HG03103 (cell line): Measurements from ENCODE around the gene PSMD14.

Experiments used
- ATAC-seq: cut with Tn5 transposase; IDR thresholded peaks from one replicate; pipeline ENCODE4 v1.9.1; 2021; ENCODE audit warnings: low read depth; ENCODE audit not compliant: unreplicated experiment

The PSMD14 gene

DNA sequence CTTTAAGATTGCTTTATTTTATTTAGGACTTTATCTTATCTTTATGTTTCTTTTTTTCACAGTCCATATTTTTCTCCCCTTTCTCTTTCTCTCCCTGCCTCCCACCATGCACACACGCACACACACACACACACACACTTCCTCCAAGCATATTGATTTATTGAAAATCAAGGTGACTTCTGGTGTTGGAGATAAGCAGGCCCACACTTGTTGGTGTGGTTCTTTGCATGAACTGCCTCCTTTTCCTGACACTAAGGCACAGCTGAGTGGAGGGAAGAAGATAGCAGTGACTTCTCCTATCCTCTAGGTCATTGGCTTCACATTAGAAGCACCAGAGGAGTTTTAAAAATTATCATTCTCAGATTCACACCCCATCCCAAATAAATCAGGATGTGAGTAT lies 125.9 kb downstream of the PSMD14 start:
- ATAC-seq, result no peak

DNA sequence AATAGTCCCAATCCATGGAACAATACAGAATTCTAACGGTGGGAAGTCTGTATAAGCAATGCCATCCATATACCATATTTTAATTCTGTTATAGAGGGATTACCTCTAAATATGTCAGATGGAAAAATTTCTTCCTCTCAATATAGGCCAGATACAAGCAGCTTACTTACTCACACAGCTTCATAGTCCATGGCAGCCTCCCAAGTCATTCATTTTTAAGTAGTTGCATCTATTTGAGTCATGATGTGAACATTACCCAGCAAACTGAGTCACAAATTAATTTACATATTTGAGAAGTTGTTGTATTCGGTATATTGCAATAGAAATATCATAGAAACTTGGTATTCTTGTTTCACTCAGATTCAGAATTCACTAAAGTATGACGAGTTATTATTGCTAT lies 128.2 kb downstream of the PSMD14 start:
- no peak for ATAC-seq

DNA sequence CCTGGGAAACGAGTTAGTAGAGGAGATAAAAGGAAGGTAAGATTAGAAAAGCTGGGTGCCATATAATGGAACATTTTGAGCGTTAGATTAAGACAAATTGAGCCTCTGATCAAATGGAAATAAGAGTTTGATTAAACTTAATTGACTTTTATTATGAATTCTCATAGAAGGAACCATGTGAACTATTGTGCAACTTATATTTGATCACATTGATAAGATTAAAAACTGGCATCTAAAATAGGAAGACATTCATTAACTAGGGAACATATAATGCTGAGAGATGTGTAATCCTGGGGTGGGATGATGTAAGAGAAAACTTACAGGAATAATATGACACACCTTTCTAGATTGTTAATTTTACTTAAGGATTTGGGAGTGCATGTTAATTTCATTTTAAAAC lies 130.4 kb downstream of the PSMD14 start:
- no peak for ATAC-seq

DNA sequence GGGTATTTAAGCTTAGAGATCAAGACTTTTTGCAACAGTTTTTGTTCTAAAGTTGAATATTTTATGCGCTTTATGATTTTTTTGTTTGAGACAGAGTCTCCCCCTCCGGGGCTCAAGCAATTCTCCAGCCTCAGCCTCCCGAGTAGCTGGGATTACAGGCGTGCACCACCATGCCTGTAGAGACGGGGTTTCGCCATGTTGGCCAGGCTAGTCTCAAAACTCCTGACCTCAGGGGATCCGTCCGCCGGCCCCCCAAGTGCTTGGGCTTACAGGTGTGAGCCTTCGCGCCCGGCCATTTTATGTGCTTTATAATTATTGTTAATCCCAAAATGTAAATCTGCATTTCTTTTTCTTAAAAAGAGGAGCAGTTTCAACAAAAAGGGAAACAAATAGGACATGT lies 136.9 kb downstream of the PSMD14 start:
- no peak for ATAC-seq

DNA sequence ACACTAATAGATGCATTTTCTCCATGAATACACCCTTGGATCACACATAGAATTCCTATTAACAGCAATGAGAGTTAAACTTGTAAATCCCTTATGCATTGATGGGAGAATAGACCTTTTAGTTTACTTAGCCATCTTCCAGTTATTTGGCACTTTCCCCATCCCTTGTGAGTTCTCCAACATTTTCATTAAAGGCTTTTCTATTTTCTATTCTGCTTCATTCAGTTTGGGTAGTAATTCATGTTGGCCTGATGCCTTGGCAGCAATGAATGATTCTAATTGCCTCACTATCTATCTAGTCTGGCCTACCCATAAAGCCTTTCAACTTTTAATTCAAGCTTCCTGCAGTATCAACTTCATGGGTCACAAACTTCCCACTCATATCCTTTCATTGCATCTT lies 140.2 kb downstream of the PSMD14 start:
- no peak for ATAC-seq
